Measurements from ENCODE around the gene ESRRA.
"Not testable (repeated sequence)": the region's sequence is repeated elsewhere in the genome, so short reads cannot be mapped to it uniquely, and the experiment has no call there.

The ESRRA gene

DNA sequence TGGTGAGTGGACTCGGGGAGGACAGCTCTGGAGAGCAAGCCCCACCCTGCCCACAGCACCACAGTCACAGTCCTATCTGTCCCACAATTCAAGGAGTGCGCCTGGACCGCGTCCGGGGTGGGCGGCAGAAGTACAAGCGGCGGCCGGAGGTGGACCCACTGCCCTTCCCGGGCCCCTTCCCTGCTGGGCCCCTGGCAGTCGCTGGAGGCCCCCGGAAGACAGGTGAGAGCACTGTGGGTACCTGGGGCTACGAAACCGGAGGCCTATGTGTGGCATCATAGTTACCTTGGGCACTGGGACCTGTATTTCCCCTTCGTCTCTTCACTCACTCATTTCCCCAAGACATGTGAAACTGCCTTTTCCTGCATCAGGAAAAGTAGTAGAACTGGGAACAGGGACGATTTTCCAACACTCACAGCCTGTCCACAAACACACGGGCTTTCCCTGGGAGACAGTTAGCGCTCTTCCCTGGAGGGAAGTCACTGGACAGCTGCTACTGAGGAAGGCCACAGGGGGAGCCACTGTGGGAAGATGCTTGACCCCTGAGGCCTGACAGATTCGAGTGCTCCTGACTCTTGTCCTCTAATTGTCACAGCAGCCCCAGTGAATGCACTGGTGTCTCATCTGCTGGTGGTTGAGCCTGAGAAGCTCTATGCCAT is 9.0 kb downstream of the ESRRA start:
- DNase-seq (ENCODE audit: low read depth): no peak

DNA sequence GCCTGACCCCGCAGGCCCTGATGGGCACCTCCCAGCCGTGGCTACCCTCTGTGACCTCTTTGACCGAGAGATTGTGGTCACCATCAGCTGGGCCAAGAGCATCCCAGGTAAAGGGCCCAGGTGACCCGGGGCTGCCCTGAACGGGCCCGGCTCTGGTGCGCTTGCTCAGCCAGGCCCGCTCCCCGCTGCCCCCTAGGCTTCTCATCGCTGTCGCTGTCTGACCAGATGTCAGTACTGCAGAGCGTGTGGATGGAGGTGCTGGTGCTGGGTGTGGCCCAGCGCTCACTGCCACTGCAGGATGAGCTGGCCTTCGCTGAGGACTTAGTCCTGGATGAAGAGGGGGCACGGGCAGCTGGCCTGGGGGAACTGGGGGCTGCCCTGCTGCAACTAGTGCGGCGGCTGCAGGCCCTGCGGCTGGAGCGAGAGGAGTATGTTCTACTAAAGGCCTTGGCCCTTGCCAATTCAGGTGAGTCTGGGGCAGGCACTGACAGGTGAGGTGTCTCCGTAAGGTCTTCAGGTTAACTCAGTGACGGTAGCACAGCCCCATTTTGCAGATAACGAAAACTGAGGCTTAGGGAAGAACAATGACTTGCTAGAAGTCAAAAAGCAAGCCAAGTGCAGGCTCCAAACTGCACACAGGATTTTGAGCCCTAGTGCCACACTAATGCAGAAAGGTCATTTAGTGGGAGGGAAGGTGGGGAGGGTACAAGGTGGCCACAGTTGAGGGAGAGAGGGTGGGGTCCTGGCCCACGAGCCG is 9.7 kb downstream of the ESRRA start:
- DNase-seq (ENCODE audit: low read depth): no peak

DNA sequence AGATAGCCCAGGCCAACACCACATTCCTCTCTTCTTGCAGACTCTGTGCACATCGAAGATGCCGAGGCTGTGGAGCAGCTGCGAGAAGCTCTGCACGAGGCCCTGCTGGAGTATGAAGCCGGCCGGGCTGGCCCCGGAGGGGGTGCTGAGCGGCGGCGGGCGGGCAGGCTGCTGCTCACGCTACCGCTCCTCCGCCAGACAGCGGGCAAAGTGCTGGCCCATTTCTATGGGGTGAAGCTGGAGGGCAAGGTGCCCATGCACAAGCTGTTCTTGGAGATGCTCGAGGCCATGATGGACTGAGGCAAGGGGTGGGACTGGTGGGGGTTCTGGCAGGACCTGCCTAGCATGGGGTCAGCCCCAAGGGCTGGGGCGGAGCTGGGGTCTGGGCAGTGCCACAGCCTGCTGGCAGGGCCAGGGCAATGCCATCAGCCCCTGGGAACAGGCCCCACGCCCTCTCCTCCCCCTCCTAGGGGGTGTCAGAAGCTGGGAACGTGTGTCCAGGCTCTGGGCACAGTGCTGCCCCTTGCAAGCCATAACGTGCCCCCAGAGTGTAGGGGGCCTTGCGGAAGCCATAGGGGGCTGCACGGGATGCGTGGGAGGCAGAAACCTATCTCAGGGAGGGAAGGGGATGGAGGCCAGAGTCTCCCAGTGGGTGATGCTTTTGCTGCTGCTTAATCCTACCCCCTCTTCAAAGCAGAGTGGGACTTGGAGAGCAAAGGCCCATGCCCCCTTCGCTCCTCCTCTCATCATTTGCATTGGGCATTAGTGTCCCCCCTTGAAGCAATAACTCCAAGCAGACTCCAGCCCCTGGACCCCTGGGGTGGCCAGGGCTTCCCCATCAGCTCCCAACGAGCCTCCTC is 10.6 kb downstream of the ESRRA start:
- not testable (repeated sequence) for DNase-seq (ENCODE audit: low read depth)

DNA sequence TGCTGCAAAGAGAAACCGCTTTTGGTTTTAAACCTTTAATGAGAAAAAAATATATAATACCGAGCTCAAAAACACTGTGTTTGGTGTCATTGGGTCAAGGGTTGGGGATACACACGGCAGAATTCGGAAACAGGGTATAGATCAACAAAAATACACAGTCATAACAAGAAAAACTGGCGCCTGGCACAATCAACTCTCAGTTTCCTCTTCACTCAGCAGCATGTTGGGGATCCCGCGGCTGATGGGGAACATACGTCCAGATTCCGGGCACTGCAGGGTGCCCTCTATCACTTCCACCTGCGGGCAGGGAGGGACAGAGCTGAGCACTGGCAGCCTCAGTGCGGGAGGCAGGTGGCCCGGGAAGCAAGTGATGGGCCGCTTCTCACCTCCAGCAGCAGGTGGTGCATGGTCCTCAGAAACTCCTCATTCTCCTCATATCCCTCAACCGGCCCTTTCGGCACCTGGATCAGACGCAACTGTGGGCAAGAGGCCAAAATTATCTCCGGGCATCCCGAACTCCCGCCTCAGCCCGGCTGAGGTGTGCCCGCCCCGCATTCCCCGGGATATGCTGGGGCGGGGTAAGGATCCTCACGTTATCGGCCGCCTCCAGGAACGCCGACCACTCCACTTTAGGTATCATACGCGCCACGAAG is 11.5 kb downstream of the ESRRA start:
- no peak for DNase-seq (ENCODE audit: low read depth)

DNA sequence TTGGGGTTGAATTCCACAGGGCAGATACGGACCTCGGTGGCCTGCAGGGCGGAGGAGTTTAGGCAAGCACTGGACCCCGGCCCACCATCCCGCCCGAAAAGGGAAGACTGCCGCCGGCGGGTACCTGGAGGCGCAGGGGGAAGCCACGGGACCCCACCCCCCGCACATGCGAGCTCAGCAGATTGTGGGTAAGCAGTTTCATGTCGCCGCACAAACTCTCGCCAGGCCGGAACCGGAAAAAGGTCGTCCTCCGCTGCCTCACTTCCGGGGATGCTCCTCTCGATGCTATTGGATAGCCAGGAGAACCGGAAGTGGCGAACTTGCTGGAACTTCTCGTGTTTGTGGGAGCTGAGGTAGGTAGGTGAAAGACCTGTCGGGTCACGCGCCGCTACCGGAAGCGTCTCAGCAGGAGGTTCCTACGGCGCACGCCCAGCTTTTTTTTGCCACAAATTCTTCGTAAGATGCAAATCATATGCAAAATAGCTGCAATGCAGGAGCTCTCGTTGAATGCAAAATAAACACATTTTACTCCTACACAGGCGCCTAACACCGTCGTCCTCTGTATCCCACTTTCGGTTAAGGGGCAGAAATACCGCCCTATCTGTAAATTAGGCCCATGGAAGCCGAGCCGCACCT is 12.1 kb downstream of the ESRRA start, which contains the start of gene TRMT112:
TSS of gene TRMT112 (minus strand) at position 235 of the 636 bp plus-strand sequence. CDS start at position 202, 33 bp downstream.
- DNase-seq (ENCODE audit: low read depth): peak; percentile 85

DNA sequence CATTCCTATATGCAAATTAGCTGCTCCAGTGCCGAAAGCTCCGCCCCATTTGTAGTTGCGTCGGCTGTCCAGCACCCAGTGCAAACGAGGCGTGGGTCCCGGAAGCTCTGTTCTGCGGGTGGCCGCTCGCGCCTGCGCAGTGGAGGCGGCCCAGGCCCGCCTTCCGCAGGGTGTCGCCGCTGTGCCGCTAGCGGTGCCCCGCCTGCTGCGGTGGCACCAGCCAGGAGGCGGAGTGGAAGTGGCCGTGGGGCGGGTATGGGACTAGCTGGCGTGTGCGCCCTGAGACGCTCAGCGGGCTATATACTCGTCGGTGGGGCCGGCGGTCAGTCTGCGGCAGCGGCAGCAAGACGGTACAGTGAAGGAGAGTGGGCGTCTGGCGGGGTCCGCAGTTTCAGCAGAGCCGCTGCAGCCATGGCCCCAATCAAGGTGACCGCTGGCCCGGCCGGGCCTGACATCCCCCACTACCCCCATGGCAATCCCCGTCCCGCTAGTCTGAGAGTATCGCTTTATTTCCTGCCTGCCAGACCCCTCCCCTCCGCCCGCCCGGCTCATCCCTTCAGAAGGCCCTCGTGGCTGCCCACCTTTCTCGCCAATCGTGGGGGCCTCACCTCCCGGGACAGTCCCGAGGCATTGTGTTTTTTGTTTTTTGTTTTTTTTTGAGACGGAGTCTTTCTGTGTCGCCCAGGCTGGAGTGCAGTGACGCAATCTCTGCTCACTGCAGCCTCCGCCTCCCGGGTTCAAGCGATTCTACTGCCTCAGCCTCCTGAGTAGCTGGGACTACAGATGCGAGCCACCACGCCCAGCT is 12.8 kb downstream of the ESRRA start, which contains the start of gene PRDX5:
TSS of gene PRDX5 (plus strand) at position 161 of the 805 bp plus-strand sequence. CDS start at position 256, 95 bp downstream.
- DNase-seq (ENCODE audit: low read depth): peak; percentile 92

DNA sequence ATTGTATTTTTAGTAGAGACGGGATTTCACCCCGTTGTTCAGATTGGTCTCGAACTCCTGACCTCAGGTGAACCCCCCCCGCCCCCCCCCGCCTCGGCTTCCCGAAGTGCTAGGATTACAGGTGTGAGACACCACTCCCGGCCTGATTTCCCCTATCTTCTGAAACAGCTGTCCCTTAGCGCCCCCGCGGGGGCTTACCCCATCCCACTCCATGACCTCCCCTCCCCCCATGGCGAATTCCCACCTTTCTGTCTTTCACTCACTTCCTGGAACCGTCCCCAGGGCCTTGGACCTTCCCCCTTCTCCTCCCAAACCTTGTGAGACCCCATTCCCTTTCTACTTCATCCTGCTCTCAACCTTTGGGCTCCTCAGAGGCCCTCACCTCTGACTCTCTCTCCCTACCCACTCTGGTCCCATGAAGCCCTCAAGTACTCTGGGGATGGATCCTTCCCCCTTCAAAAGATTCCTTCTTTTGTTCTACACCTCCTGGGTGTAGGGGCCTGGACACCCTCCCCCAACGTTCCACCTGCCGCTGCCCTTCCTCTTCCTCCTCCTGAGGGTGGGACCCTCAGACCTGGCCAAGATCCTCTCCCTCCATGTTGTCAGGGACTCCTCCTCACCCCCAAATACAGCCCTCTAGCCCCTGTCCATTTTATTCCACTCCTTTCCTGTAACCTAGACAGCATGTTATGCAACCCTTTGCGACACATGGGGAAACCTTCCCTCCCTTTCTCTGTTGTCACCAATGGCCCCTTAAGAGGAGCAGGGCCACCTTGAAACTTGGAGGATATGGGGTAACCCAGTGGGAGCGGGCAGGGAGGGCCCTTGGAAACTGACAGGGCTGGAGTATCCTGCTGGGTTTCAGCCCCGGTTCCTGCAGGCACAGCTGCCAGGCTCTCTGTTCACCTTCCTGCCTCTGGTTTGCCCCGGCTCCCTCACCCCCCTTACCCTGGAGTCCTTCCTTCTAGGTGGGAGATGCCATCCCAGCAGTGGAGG is 13.7 kb downstream of the ESRRA start:
- no peak for DNase-seq (ENCODE audit: low read depth)

DNA sequence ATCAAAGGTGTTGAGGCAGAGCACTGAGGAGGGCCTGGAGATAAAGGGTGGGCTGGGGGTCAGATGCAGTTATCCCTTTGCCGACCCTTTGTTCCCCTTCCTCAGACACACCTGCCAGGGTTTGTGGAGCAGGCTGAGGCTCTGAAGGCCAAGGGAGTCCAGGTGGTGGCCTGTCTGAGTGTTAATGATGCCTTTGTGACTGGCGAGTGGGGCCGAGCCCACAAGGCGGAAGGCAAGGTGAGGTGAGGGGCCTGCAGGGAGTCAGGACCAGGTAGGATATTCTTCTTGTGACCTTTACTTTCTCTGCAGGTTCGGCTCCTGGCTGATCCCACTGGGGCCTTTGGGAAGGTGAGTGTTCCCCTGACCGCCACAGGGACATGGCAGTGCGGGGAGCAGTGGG is 15.2 kb downstream of the ESRRA start:
- no peak for DNase-seq (ENCODE audit: low read depth)

DNA sequence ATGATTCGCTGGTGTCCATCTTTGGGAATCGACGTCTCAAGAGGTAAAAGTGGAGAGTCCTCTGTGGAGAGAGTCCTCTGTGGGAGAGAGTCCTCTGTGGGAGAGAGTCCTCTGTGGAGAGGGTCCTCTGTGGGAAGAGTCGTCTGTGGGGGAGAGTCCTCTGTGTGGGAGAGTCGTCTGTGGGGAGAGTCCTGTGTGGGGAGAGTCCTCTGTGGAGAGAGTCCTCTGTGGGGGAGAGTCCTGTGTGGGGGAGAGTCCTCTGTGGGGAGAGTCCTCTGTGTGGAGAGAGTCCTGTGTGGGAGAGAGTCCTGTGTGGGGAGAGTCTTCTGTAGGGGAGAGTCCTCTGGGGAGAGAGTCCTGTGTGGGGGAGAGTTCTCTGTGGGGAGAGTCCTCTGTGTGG is 15.7 kb downstream of the ESRRA start:
- DNase-seq (ENCODE audit: low read depth): no peak

DNA sequence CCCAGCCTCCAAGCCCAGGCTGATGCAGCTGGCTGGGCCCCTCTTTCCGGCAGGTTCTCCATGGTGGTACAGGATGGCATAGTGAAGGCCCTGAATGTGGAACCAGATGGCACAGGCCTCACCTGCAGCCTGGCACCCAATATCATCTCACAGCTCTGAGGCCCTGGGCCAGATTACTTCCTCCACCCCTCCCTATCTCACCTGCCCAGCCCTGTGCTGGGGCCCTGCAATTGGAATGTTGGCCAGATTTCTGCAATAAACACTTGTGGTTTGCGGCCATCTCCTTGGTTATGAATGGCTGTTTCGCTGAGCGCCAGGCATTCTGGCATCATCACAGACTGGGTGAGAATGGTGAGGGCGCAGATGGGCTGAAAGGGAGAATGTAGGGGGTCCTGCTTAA is 16.2 kb downstream of the ESRRA start:
- DNase-seq (ENCODE audit: low read depth): no peak

DNA sequence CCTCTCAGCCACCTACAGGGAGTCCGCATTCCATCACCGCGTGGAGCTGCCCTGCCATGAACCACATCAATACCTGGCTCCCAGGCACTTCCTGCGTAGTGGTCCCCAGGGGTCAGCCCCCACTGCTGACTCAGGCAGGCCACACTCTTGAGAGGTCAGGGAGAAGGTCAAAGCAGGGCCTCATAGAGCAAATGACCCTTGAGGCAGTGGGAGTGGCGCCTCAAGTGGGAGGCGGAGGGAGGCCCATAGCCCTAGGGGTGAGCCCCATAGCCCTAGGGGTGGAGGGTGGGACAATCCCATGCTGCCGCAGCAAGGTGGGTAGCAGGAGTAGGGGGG is 17.6 kb downstream of the ESRRA start:
- DNase-seq (ENCODE audit: low read depth): no peak

DNA sequence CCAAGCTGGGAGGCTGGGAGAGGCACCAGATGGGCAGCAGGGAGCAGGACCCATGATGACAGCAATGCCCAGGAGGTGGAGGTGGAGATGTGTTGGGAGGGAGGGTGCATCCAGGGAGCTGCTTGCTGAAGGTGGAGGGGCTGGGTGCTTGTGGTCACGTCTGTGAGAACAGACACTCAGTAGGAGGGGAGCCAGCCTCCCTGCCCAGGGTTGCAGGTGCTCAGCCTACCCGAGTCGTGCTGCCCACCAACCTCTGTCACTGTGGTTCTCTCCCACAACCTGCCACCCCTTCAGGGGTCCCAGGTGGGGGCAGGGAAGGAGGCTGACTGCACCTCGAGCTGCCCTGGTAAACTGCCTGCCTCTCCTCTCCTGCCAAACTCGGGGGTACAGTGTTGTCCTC is 18.0 kb downstream of the ESRRA start:
- no peak for DNase-seq (ENCODE audit: low read depth)

DNA sequence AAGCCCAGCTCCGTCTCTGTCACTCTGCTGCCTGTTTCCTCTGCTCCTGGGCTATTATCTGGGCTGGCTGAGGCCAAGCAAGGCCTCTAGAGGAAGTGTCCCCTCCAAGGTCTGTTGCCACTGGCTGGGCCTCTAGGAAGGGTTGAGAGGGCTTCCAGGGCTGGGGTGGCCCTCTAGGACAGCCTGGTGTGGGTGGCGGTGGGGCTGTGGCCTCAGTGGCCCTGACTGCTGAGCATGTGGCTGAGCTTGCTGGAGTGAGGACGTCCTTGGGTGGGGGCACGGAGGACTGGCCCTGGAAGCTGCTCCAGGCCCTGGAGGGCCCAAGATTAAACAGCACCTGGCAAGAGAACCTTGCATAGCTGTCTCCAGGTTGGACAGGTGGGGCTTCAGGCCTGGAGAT is 18.7 kb downstream of the ESRRA start:
- not testable (repeated sequence) for DNase-seq (ENCODE audit: low read depth)

DNA sequence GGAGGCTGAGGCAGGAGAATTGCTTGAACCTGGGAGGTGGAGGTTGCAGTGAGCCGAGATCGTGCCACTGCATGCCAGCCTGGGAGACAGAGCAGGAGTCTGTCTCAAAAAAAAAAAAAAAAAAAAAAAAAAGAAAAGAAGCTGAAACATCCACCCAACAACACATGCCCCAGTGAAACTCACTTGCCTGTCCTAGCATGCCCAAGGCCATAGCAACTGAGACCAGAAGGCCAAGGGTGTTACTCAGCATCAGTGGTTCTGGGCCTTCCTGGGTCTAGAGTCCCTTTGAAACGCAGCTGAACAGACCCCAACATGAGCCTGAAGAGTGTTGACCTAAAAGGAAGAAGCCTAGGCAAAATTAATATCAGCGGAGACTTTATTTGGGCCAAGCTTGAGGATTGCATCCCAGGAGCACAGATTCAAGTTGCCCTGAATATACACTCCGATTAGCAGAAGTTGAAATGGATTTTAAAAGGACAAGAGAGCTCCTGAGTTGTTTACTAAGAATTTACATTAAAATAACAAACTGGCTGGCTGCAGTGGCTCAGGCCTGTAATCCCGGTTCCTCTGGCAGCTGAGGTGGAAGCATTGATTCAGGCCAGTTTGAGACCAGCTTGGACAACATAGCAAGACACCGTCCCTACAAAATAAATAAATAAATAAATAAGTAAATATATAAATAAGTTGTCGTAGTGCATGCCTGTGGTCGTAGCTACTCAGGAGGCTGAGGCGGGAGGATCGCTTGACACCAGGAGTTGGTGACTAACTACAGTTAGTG is 19.6 kb downstream of the ESRRA start:
- DNase-seq (ENCODE audit: low read depth): no peak

DNA sequence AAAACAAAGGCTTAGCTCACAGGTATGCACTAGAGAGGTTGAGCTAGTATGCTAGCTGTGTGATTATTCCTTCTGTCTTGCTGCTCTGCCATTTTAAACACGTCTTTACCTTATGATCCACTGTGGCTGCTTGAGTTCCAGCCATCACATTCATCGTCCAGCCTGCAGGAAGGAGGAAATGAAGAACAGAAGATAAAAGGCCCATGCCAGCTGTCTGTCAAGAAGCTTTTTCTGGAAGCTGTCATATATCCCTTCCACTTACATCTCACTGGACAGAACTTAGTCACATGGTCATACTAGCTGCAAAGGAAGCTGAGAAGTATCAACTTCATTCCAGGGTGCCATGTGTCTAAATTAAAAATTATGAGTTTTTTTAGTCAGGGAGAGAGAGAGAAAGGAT is 22.1 kb downstream of the ESRRA start:
- DNase-seq (ENCODE audit: low read depth): no peak

DNA sequence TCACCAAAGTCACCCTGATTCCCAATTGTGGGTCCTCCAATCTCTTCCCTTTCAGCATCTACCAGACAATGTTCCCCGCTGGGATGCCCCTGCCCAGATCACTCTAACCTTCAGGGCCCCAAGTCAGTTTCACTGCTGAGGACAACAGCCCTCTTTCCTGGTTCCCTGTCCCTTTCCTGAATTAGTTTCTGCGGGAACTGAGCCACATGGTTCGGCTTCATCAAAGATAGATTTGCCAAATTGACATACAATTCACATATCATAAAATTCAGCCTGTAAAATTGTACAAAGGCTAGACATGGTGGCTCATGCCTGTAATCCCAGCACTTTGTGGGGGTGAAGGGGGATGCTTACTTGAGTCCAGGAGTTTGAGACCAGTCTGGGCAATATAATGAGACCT is 22.7 kb downstream of the ESRRA start:
- no peak for DNase-seq (ENCODE audit: low read depth)

DNA sequence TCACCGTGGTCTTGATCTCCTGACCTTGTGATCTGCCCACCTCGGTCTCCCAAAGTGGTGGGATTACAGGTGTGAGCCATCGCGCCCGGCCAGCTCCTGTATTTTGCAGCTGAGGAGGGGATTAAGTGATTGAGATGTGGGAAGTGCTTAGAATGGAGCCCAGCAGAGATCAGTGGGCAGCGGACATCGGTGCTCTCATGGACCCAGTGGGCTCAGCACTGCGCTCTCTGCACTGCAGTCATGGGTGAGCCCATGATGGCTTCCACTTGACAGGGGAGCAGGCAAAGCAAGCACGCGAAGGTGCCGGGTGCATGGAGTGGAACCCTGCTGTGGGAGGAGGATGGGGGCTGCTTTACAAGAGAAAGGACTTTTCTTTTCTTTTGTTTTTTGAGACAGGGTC is 25.6 kb downstream of the ESRRA start:
- DNase-seq (ENCODE audit: low read depth): no peak

DNA sequence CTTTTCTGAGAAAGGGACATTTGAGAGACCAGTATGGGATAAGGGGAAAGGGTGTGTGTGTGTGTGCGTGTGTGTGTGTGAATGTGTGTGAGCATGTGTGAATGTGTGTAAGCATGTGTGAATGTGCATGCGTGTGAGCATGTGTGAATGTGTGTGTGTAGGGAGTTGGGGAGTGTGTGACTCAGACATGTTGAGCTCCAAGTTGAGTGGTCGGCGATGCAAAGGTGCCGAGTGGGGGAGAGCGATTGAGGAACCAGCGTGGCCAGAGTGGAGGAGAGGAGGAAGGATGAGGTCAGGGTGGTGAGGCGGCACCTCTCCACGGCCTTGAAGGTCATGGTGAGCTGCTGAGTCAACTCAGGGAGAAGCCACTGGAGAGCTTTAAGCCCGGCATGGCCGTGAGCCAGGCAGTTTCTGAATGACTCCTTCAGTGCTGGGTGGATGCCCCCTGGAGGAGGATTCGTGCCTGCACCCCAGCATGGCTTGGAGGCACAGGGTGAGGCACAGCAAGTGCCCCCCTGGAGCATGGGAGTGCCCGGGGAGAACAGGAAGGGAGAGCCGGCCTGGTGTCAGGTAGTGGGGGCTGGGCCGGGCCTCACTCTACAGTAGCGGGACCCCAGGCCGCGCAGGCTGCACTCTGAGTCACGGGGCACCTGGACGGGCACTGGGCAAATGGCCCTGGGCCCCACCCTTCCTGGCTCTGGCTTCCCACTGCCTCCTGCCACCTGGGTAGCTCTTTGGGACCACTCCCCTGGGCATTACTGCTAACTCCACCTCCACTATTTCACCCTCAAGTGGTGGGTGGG is 26.4 kb downstream of the ESRRA start:
- DNase-seq (ENCODE audit: low read depth): peak; percentile 87
